ENCODE measurements around the gene SMIM21. TPM values are rescaled to one million over a fixed set of nuclear protein-coding genes. Genes with fewer than 3 reads are reported as not detected.

SMIM21 gene
- total RNA-seq, 4 donors from 2014 or later, result not detected

DNA sequence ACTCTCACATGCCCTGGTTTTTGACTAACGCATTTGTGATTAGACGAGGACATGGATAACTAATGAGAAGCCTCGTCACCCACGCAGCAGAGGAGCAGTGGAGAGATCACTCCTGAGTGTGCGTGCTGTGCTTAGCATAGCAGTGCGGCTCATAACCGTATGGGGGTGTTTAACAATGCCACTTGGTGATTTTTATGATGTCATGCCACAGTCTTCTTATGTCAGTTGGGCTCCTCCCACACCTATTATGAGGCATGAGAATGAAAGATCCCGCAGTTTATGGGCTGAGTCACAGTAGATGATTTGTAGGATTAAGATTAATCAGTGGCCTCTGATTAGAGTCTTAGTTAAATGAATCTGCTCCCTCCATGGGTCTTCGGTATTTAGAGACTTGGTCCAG lies 2.5 kb upstream of the SMIM21 start:
- TF ChIP-seq, protein P1, sequence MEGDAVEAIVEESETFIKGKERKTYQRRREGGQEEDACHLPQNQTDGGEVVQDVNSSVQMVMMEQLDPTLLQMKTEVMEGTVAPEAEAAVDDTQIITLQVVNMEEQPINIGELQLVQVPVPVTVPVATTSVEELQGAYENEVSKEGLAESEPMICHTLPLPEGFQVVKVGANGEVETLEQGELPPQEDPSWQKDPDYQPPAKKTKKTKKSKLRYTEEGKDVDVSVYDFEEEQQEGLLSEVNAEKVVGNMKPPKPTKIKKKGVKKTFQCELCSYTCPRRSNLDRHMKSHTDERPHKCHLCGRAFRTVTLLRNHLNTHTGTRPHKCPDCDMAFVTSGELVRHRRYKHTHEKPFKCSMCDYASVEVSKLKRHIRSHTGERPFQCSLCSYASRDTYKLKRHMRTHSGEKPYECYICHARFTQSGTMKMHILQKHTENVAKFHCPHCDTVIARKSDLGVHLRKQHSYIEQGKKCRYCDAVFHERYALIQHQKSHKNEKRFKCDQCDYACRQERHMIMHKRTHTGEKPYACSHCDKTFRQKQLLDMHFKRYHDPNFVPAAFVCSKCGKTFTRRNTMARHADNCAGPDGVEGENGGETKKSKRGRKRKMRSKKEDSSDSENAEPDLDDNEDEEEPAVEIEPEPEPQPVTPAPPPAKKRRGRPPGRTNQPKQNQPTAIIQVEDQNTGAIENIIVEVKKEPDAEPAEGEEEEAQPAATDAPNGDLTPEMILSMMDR (IDR thresholded peaks at IDR 0.05; ENCODE audit: low read depth), result no peak

DNA sequence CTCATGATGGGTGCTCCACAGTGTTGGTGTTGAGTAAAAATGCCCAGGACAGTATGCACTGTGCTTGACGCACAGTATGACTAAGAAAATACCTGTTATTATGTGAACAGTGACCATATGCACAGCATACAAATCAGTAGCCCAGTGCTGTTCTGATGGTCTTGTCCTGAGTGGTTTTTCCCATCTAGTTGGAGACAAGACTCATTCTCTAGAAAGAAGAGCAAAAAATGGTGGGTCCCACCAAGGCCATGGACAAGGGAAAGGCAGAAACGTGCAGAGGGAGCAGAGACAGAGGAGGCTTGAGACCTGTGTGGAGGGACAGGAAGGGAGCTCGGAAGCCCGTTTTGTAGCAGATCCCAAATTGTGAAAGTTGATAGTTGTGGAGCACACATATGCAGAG lies 987 bp upstream of the SMIM21 start:
- TF ChIP-seq, protein P1 (IDR thresholded peaks at IDR 0.05; ENCODE audit: low read depth), result no peak

DNA sequence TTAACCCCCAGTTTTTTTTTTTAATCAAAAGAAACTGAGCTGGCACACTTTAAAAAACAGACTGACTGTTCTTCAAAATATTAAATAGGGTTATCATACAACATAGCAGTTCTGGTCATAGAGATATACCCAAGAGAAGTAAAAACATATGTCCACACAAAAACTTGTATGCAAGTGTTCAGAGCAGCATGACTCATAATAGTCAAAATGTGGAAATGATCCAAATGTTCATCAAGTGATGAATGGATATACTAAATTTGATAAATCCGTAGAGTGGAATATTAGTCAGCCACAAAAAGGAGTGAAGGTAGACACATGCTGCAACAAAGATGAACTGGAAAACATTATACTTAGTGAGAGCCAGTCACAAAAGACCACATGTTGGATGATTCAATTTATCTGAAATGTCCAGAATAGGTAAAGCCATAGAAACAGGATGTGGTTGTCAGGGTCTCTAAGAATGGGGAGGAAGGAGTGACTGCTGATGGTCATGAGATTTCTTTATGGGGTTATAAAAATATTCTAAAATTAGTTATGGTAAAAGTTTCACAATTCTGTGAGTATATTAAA lies 5.1 kb downstream of the SMIM21 start:
- TF ChIP-seq, protein P1 (IDR thresholded peaks at IDR 0.05; ENCODE audit: low read depth), result no peak

DNA sequence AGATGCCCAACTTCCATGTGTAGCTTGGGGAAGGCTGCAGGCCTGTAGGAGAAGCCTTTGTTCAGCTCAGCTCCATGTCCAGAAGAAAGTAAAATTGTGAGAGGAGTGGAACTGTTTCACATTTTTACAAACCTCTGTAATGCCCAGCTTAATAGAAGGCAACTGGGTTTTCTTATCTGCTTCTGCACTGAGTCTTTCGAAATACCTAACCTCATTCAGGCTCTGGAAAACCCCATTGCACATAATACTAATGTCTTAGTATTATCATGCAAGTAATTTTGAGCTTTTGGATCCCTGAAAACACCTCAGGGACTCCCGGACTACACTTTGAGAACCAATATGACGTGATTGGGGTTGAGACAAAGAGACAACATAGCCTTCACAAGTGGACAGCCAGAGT lies 5.8 kb downstream of the SMIM21 start:
- TF ChIP-seq, protein P1 (IDR thresholded peaks at IDR 0.05; ENCODE audit: low read depth), result no peak

DNA sequence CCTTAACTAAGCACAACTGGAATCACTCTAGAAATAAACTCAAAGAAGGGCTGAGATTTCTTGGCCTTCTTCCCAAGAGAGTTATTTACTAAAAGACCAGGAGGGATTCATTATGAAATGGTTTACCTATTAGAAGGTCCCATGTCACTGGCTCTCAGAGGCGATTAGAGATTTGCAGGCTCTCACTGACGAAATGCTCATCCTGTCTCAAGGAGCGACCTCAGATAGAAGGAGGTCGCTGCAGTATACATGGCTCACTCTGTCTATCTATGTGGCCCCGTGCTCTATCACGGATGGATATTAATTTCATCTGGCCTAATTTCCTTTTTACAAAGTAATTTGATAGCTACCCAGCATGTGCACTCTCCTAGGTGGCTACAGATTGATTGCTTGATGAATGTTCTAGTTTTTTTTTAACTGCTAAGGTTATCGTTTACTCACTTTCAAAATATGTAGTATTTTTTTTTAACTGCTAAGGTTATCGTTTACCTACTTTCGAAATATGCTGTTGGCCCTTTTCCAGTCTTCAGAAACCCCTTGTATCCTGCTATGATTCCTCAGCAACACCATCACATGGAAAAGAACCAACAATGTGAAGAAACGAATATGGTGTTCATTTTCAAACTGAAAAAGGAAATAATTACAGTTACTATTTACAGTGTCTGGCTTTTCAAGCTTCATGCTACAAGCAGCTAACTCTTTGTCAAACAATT lies 9.1 kb downstream of the SMIM21 start:
- TF ChIP-seq, protein P1 (IDR thresholded peaks at IDR 0.05; ENCODE audit: low read depth), result no peak

DNA sequence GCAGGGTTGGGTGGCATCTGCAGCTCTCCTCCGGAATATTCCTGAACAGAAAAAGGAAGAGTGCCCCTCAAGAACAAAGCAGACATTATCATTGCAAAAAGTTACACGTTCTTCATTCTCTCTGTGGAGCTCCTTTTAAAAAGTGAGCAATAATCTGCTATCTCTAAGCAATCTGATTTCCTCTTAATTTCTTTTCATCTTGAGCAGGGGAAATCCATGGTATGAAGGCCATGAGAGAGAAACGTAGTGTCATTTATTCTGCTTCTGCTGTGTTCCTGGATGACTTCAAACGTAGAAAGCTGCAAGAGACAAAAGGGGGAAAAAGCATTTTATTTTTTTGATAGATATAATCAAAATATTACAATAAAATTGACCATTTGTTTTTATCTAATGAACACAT lies 16.9 kb downstream of the SMIM21 start:
- TF ChIP-seq, protein P1 (IDR thresholded peaks at IDR 0.05; ENCODE audit: low read depth), result no peak

DNA sequence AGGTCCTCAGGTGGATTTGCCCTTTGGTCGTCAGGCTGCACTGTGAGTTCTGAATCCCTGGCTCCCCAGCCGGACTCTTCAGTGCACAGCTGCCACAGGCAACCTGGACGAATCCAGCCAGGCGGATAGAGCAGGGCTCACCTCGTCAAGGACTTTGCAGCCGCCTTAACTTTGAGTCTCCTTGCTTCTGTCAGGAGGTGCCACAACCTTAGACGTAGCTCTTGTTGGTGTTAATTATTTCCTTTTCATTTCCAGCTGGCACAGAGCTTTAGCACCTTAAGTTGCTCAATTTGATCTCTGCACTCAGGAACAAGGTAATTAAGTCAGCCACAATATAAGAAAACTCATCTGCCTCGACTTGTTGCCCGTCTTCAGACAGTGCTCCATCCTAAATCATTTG lies 17.7 kb downstream of the SMIM21 start:
- TF ChIP-seq, protein P1 (IDR thresholded peaks at IDR 0.05; ENCODE audit: low read depth), result no peak
